Activated naive CD4-positive, alpha-beta T cell treated with anti-CD3 and anti-CD28 coated beads for 36 hours (primary cell): ENCODE measurements around the gene TNS2. TPM values are rescaled to one million over a fixed set of nuclear protein-coding genes. Genes with fewer than 3 reads are reported as not detected.

Experiments used
- CTCF ChIA-PET: fragments of 350-600 bp; sonication (Branson Sonifier 250); formaldehyde crosslinking; loops from one replicate; lab custom pipeline; 2021; ENCODE audit warnings: antibody characterized with exemption; lab: Charles Lee
- DNase-seq: peaks from one replicate; pipeline ENCODE4 v3.0.0-alpha.2; 2020
- H3K27ac Mint-ChIP-seq: one replicate; pipeline ENCODE4 v1.8.0; 2021; ENCODE audit warnings: mild to moderate bottlenecking, mixed read lengths
- H3K27me3 Mint-ChIP-seq: one replicate; pipeline ENCODE4 v1.8.0; 2021; ENCODE audit warnings: low read depth, mixed read lengths
- H3K36me3 Mint-ChIP-seq: one replicate; pipeline ENCODE4 v1.8.0; 2021; ENCODE audit warnings: low read depth, mixed read lengths
- H3K4me1 Mint-ChIP-seq: one replicate; pipeline ENCODE4 v1.8.0; 2021; ENCODE audit warnings: low read depth, mixed read lengths
- H3K4me3 Mint-ChIP-seq: one replicate; pipeline ENCODE4 v1.8.0; 2021; ENCODE audit warnings: mild to moderate bottlenecking, moderate library complexity, mixed read lengths
- H3K9me3 Mint-ChIP-seq: one replicate; pipeline ENCODE4 v1.8.0; 2021; ENCODE audit warnings: mixed read lengths
- intact Hi-C: fragments of 100-400 bp; cut with micrococcal nuclease; formaldehyde crosslinking; loops from one replicate; pipeline ENCODE4 v1.15.1; 2023
- total RNA-seq, 2 experiments: library from RNA; stranded (reverse); gene quantifications; one replicate each; pipeline ENCODE4 v1.2.3, GENCODE V29; 2021

Gene TNS2
- total RNA-seq, 2 experiments from 2014 or later = 0.37 to 0.67 TPM

DNA sequence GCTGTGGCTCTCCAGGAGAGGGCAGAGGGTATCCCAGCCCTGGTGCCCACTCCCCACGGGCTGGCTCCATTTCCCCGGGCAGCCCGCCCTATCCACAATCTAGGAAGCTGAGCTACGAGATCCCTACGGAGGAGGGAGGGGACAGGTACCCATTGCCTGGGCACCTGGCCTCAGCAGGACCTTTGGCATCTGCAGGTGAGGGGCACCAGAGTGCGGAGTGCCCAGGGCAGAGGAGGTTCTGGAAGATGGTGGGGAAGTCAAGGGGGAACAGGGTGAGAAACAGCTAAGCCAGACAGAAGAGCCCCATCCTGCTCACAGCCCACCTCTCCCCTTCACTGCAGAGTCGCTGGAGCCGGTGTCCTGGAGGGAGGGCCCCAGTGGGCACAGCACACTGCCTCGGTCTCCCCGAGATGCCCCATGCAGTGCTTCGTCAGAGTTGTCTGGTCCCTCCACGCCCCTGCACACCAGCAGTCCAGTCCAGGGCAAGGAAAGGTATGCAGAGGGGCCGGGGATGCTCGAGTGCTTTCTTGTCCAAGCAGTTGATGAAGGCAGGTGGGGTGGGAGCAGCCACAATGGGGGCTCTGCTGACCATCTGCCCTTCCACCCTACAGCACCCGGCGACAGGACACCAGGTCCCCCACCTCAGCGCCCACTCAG, 10.3 kb downstream of the TNS2 start:
- intact Hi-C loops = no loop called here
- no peak overlapping the region for H3K27ac Mint-ChIP-seq
- CTCF ChIA-PET = interaction anchor here (2.0 to 2.1 kb wide), 2 partner anchors 39 to 42 kb away, joined by 5 to 9 read pairs; partner anchors contain the start of gene SOAT2
- H3K9me3 Mint-ChIP-seq = no peaks in the 10 kb centered on the region
- H3K36me3 Mint-ChIP-seq = peaks cover 2% of the 10 kb centered on the region
- no peaks in the 10 kb centered on the region for H3K4me1 Mint-ChIP-seq
- no peak for DNase-seq
- no peak overlapping the region for H3K4me3 Mint-ChIP-seq
- no peaks in the 10 kb centered on the region for H3K27me3 Mint-ChIP-seq

GRCh38 chr12:53060721-53061276, 10.9 kb downstream of the TNS2 start:
- CTCF ChIA-PET = interaction anchor here (2.1 kb wide), 1 partner anchor 42 kb away, joined by 9 read pairs; the partner anchor contains the start of gene SOAT2
- no peak for DNase-seq
- H3K27ac Mint-ChIP-seq = no peak overlapping the region
- no peaks in the 10 kb centered on the region for H3K4me1 Mint-ChIP-seq
- no peak overlapping the region for H3K4me3 Mint-ChIP-seq
- H3K9me3 Mint-ChIP-seq = no peaks in the 10 kb centered on the region
- intact Hi-C loops = no loop called here
- no peaks in the 10 kb centered on the region for H3K27me3 Mint-ChIP-seq
- peaks cover 3% of the 10 kb centered on the region for H3K36me3 Mint-ChIP-seq

- no peaks in the 10 kb centered on the region for H3K27me3 Mint-ChIP-seq
- no peak for DNase-seq
- CTCF ChIA-PET = interaction anchor here (0.8 to 2.1 kb wide), 6 partner anchors 8 to 151 kb away, joined by 3 to 9 read pairs (median 4); partner anchors contain the start of gene SOAT2
- no peaks in the 10 kb centered on the region for H3K9me3 Mint-ChIP-seq
- H3K36me3 Mint-ChIP-seq = peaks cover 4% of the 10 kb centered on the region
- H3K27ac Mint-ChIP-seq = no peak overlapping the region
- intact Hi-C loops = no loop called here
- H3K4me1 Mint-ChIP-seq = peaks cover 5% of the 10 kb centered on the region
- no peak overlapping the region for H3K4me3 Mint-ChIP-seq
These were observed 11.6 kb downstream of the TNS2 start for GRCh38 chr12:53061404-53062010.

- CTCF ChIA-PET = interaction anchor here (0.8 to 19.4 kb wide), 7 partner anchors 9 to 150 kb away, joined by 3 to 360 read pairs (median 5); partner anchors contain the start of genes IGFBP6 and SOAT2
- H3K27ac Mint-ChIP-seq = no peak overlapping the region
- intact Hi-C loops = no loop called here
These were observed 12.4 kb downstream of the TNS2 start for GRCh38 chr12:53062011-53062961.

DNA sequence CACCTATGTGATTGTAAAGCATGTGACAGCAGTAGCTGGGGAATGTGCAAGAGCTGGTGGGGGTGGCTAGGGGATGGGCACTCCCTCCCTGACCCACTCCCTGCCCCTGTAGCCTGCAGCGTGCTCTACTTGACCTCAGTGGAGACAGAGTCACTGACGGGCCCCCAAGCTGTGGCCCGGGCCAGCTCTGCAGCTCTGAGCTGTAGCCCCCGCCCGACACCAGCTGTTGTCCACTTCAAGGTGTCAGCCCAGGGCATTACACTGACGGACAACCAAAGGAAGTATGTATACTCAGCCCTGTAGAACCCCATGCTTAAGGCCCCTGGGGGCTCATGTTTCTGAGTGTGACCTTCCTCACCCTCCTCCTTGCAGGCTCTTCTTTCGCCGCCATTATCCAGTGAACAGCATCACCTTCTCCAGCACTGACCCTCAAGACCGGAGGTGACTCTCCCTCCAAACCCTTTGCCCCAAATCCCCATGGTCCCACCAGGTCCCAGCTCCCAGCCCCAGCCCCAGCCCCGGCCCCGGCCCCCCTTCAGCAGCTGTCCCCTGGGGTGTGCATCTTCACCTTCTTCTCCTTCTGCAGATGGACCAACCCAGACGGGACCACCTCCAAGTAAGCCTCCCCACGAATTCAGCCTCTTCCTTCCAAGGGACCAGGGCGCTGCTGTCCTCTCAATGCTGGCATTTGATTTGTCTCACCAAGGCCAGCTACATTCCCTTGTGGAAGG, 13.3 kb downstream of the TNS2 start:
- no peaks in the 10 kb centered on the region for H3K9me3 Mint-ChIP-seq
- H3K36me3 Mint-ChIP-seq = peaks cover 4% of the 10 kb centered on the region
- no peak overlapping the region for H3K4me3 Mint-ChIP-seq
- no peak for DNase-seq
- H3K4me1 Mint-ChIP-seq = peaks cover 8% of the 10 kb centered on the region
- intact Hi-C loops = no loop called here
- CTCF ChIA-PET = interaction anchor here (1.2 to 19.4 kb wide), 6 partner anchors 9 to 136 kb away, joined by 3 to 360 read pairs (median 6); partner anchors contain the start of genes IGFBP6 and SOAT2
- H3K27ac Mint-ChIP-seq = no peak overlapping the region
- no peaks in the 10 kb centered on the region for H3K27me3 Mint-ChIP-seq

More at GRCh38 chr12:53062011-53062961, 12.4 kb downstream of the TNS2 start:
- Mint-ChIP-seq H3K4me1 (peaks cover 8% of the 10 kb centered on the region), H3K36me3 (peaks cover 4% of the 10 kb centered on the region), H3K27me3 (no peaks in the 10 kb centered on the region), H3K4me3 (no peak overlapping the region), H3K9me3 (no peaks in the 10 kb centered on the region)
- no peak for DNase-seq

DNA sequence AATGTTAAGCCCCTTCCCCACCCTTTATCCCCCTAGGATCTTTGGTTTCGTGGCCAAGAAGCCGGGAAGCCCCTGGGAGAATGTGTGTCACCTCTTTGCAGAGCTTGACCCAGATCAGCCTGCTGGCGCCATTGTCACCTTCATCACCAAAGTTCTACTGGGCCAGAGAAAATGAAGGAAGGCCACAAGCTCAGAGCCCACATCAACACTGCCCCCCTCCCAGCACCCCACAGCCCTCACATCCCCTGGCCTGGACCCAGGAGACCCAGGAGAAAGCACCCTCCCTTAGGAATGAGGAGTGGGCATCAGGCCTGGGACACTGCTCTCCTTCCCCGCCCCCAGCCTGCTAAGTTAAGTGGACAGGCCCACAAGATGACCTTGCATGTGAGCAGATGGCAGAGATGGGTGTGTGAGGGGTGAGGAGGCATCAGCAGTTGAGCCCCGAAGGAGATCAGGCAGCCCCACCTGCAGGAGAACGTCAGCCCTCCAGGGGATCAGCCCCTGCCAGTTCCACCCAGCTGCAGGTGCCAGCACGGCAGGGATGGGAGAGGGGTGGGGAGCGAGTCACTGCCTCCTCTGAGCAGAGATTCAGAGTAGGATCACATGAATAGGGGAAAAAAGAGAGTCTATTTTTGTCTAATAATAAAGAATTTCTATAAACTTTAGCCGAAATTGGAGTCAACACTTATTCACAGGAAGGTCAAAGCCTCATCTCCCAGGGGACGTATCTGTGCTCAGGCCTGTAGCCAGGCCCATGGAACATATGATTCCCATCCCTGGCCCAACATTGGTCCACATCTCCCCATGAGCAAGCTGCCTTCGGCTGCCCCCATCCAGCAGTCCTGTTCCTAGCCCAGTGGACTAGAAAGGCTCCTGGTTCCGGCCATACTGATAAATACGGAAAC, 14.1 kb downstream of the TNS2 start:
- peaks cover 4% of the 10 kb centered on the region for H3K36me3 Mint-ChIP-seq
- CTCF ChIA-PET = interaction anchor here (0.6 to 19.4 kb wide), 7 partner anchors 15 to 135 kb away, joined by 3 to 360 read pairs (median 5); partner anchors contain the start of genes IGFBP6, SOAT2 and SPRYD3
- intact Hi-C loops = no loop called here
- H3K27me3 Mint-ChIP-seq = no peaks in the 10 kb centered on the region
- peaks cover 8% of the 10 kb centered on the region for H3K4me1 Mint-ChIP-seq
- no peak for DNase-seq
- H3K27ac Mint-ChIP-seq = no peak overlapping the region
- no peak overlapping the region for H3K4me3 Mint-ChIP-seq
- H3K9me3 Mint-ChIP-seq = no peaks in the 10 kb centered on the region

DNA sequence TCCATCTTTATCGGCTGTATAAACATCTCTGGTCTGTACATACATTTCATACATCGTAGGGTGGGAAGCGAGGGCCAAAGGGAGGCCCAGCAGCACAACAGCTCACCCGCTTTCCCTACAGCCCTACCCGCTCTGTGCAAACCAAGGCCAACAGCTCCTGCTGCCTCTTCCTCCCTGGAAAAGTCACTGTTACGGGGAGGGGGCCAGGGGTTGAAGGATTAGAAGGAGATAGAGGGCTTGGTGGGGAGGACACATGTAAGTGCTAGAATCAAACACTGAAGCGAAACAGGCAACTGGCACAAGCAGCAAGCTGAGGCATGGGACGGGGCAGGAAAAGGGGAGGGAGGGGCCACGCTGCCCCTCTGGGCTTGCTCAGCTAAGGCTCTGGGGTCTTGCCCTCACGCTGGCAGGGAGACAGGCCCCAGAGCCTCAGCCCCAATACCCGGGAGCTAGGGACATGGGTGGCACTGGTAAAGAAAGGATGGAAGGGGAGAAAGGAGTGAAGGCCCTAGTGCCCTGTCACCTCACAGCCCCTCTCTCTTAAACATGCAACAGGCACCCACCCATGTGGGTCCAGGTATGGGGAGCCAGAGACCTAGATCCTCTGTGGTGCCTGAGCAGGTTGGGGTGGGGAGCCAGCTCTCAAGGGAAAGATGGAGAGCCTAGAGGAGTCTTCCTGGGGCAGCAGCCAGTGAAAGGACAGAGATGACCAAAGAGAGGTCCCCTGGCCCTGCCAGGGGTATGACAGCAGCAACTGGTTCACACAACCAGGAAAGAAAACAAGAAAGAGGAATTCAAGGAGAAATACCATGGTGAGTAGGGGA, 15.0 kb downstream of the TNS2 start:
- Mint-ChIP-seq H3K9me3 (no peaks in the 10 kb centered on the region), H3K27ac (peak overlapping the region; percentile 37), H3K27me3 (no peaks in the 10 kb centered on the region), H3K4me1 (peaks cover 8% of the 10 kb centered on the region), H3K36me3 (peaks cover 6% of the 10 kb centered on the region), H3K4me3 (no peak overlapping the region)
- DNase-seq = no peak
- CTCF ChIA-PET = interaction anchor here (0.6 to 19.4 kb wide), 20 partner anchors 10 to 203 kb away, joined by 3 to 360 read pairs (median 5); partner anchors contain the start of genes ESPL1, IGFBP6, SOAT2 and SPRYD3
- intact Hi-C loops = loop anchor here (5.0 kb wide), 1 partner anchor 132 kb away; no protein-coding TSS in a partner anchor

DNA sequence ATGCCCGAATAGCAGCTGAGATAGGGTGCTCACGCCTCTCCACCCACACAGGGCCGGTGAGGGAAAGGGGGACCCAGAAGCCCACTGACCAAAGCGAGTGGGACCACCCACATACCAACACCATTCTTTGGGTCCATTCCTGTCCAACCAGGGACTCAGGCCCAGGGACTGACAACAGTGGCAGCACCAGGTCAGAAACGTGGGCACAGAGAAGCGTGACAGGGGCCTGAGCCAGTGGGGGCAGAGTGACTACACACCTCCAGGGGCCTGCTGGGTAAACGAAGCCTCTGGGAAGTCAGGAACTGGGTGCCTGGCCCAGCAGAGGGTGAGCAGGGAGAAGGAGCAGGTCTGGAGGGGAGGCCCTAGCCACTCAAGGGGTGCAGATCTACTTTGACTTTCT, 15.6 kb downstream of the TNS2 start:
- Mint-ChIP-seq H3K4me3 (no peak overlapping the region), H3K9me3 (no peaks in the 10 kb centered on the region), H3K27ac (no peak overlapping the region), H3K4me1 (peaks cover 8% of the 10 kb centered on the region), H3K27me3 (no peaks in the 10 kb centered on the region), H3K36me3 (peaks cover 6% of the 10 kb centered on the region)
- DNase-seq = no peak
- CTCF ChIA-PET = interaction anchor here (0.6 to 19.4 kb wide), 28 partner anchors 8 to 280 kb away, joined by 3 to 360 read pairs (median 5); partner anchors contain the start of genes ESPL1, IGFBP6, SOAT2 and SPRYD3
- intact Hi-C loops = loop anchor here (5.0 kb wide), 1 partner anchor 132 kb away; no protein-coding TSS in a partner anchor

GRCh38 chr12:53065975-53066931, 16.4 kb downstream of the TNS2 start:
- intact Hi-C loops = loop anchor here (1.0 to 5.0 kb wide), 2 partner anchors 33 to 131 kb away; no protein-coding TSS in a partner anchor
- CTCF ChIA-PET = interaction anchor here (0.6 to 19.4 kb wide), 36 partner anchors 9 to 279 kb away, joined by 3 to 360 read pairs (median 4); partner anchors contain the start of genes ESPL1, IGFBP6, SOAT2 and SPRYD3
- H3K36me3 Mint-ChIP-seq = peaks cover 6% of the 10 kb centered on the region
- H3K27me3 Mint-ChIP-seq = no peaks in the 10 kb centered on the region
- H3K27ac Mint-ChIP-seq = no peak overlapping the region
- H3K4me3 Mint-ChIP-seq = no peak overlapping the region
- peaks cover 8% of the 10 kb centered on the region for H3K4me1 Mint-ChIP-seq
- H3K9me3 Mint-ChIP-seq = no peaks in the 10 kb centered on the region
- DNase-seq = peak; percentile 78
